Panc1 (cell line): ENCODE data around the gene ATP6V0D1. TPM values are rescaled to one million over a fixed set of nuclear protein-coding genes. Genes with fewer than 3 reads are reported as not detected.

ENCODE experiments used
- ATAC-seq: fragments of 200-7000 bp; cut with Tn5 transposase; 2 replicates; pipeline ENCODE4 v1.9.1; 2020; ENCODE audit warnings: mild to moderate bottlenecking, moderate library complexity
- BruUV-seq: library from RNA; stranded (reverse); fragments of 400-500 nt; replicated peaks from 2 replicates; lab custom pipeline; 2021; lab: Mats Ljungman, UMichigan
- CTCF ChIA-PET: fragments of 300-600 bp; sonication (Branson Sonifier 250); formaldehyde crosslinking; loops from one replicate; lab custom pipeline; 2022; ENCODE audit warnings: antibody characterized with exemption; lab: Charles Lee
- POLR2A ChIA-PET: fragments of 300-600 bp; sonication (Branson Sonifier 250); formaldehyde crosslinking; loops from one replicate; lab custom pipeline; 2022; ENCODE audit warnings: antibody characterized with exemption; lab: Charles Lee
- DNase-seq: peaks from one replicate; pipeline ENCODE4 v3.0.0-alpha.2; 2010; ENCODE audit warnings: low read depth, low spot score
- H3K27ac ChIP-seq: 2 replicates; pipeline ENCODE4 v1.5.1; 2011; ENCODE audit warnings: mild to moderate bottlenecking, low read length, inconsistent platforms
- H3K27me3 ChIP-seq: fragments of 200-500 bp; sonication (Bioruptor generic); 2 replicates; pipeline ENCODE4 v1.6.0; 2014; ENCODE audit warnings: low read length, inconsistent platforms; ENCODE audit not compliant: control insufficient read depth, insufficient read depth
- H3K36me3 ChIP-seq: fragments of 200-500 bp; sonication (Bioruptor generic); 2 replicates; pipeline ENCODE4 v1.5.1; 2014; ENCODE audit warnings: inconsistent platforms, mild to moderate bottlenecking, low read length, moderate library complexity; ENCODE audit not compliant: control insufficient read depth, insufficient read depth
- H3K4me1 ChIP-seq: 2 replicates; pipeline ENCODE4 v1.5.1; 2011; ENCODE audit warnings: inconsistent platforms, mild to moderate bottlenecking, low read length, moderate library complexity; ENCODE audit not compliant: control insufficient read depth, insufficient read depth
- H3K4me3 ChIP-seq, 2 experiments: 2 replicates each; pipeline ENCODE4 v1.5.1; 2011 to 2012; ENCODE audit warnings: low read depth in 2 of 2, low read length in 2 of 2, mild to moderate bottlenecking in 2 of 2, inconsistent platforms in 1 of 2, moderate library complexity in 1 of 2
- H3K9me3 ChIP-seq: fragments of 200-500 bp; sonication (Bioruptor generic); 2 replicates; pipeline ENCODE4 v1.5.1; 2014; ENCODE audit warnings: low read depth, mild to moderate bottlenecking, inconsistent platforms, low read length, moderate library complexity; ENCODE audit not compliant: control insufficient read depth, insufficient read depth
- CTCF ChIP-seq: fragments of 450-650 bp; IDR thresholded peaks from 2 replicates; pipeline ENCODE4 v1.5.1; 2017; ENCODE audit warnings: mild to moderate bottlenecking
- POLR2AphosphoS5 ChIP-seq: IDR thresholded peaks from 2 replicates; pipeline ENCODE4 v1.6.1; 2012; ENCODE audit warnings: mild to moderate bottlenecking, low read depth, low read length, moderate library complexity
- REST ChIP-seq, 2 experiments: IDR thresholded peaks; 2 replicates each; pipeline ENCODE4 v1.6.1; 2011 to 2012; ENCODE audit warnings: low read depth in 2 of 2, control low read depth in 1 of 2, low read length in 1 of 2, mild to moderate bottlenecking in 1 of 2, moderate library complexity in 1 of 2; ENCODE audit not compliant: insufficient read depth in 1 of 2
- SIN3A ChIP-seq: IDR thresholded peaks from 2 replicates; pipeline ENCODE4 v1.6.1; 2012; ENCODE audit warnings: low read depth, mild to moderate bottlenecking, low read length, moderate library complexity, borderline replicate concordance; ENCODE audit not compliant: insufficient read depth
- TCF7L2 ChIP-seq: IDR thresholded peaks from 2 replicates; pipeline ENCODE4 v1.6.1; 2011; ENCODE audit warnings: mild to moderate bottlenecking, low read depth, low read length, inconsistent platforms
- in situ Hi-C: cut with HindIII; loops from 2 replicates; pipeline ENCODE4 v1.10.0; 2016; ENCODE audit warnings: low sequenced_read_pairs, low pct_unique_long_range_greater_than_20kb
- intact Hi-C: fragments of 100-400 bp; cut with micrococcal nuclease; formaldehyde crosslinking; loops from one replicate; pipeline ENCODE4 v1.10.0; 2022; ENCODE audit not compliant: unreplicated experiment
- total RNA-seq: library from RNA; stranded (reverse); gene quantifications from one replicate; pipeline ENCODE4 v1.2.1, GENCODE V29; 2021; ENCODE audit not compliant: unreplicated experiment

ATP6V0D1 gene
- total RNA-seq, 1 experiment from 2014 or later, result 70.8 TPM

GRCh38 chr16:67519242-67519641 lies 38.3 kb upstream of the ATP6V0D1 start:
- ChIA-PET POLR2A (interaction anchor here (0.6 kb wide), 1 partner anchor 367 kb away, joined by 3 read pairs; no protein-coding TSS in a partner anchor), CTCF (no interaction called here)
- H3K36me3 ChIP-seq, result no peaks in the 10 kb centered on the region
- ATAC-seq, result no peak
- TF ChIP-seq TCF7L2, result no peak
- TF ChIP-seq SIN3A, result no peak
- no peak for TF ChIP-seq CTCF
- TF ChIP-seq REST (IDR thresholded peaks at IDR 0.05; ENCODE audit: insufficient read depth in 1 of 2, low read depth in 2 of 2, low read length in 1 of 2), result no peak
- no peak for TF ChIP-seq POLR2AphosphoS5
- intact Hi-C loops, result no loop called here
- H3K27me3 ChIP-seq, result no peaks in the 10 kb centered on the region
- H3K9me3 ChIP-seq, result no peaks in the 10 kb centered on the region
- H3K4me1 ChIP-seq, result no peaks in the 10 kb centered on the region
- in situ Hi-C loops, result no loop called here
- no peak for DNase-seq
- no TSS peak for BruUV-seq
- no peak overlapping the region for H3K27ac ChIP-seq
- H3K4me3 ChIP-seq, result no peak overlapping the region

- intact Hi-C loops, result no loop called here
- BruUV-seq, result no TSS peak
- H3K4me1 ChIP-seq, result no peaks in the 10 kb centered on the region
- H3K4me3 ChIP-seq, result no peak overlapping the region
- POLR2A ChIA-PET, result no interaction called here
- H3K9me3 ChIP-seq, result no peaks in the 10 kb centered on the region
- CTCF ChIA-PET, result no interaction called here
- in situ Hi-C loops, result no loop called here
- DNase-seq, result no peak
- ATAC-seq, result no peak
- H3K27ac ChIP-seq, result no peak overlapping the region
- no peak for TF ChIP-seq POLR2AphosphoS5
- no peak for TF ChIP-seq SIN3A
- no peak for TF ChIP-seq REST (IDR thresholded peaks at IDR 0.05; ENCODE audit: insufficient read depth in 1 of 2, low read depth in 2 of 2, low read length in 1 of 2)
- no peak for TF ChIP-seq CTCF
- no peaks in the 10 kb centered on the region for H3K36me3 ChIP-seq
- H3K27me3 ChIP-seq, result no peaks in the 10 kb centered on the region
Observed at GRCh38 chr16:67518676-67519075, 37.7 kb upstream of the ATP6V0D1 start.
